ENCODE data around the gene SLC18B1. TPM values are rescaled to one million over a fixed set of nuclear protein-coding genes. Genes with fewer than 3 reads are reported as not detected.

The SLC18B1 gene
- total and polyA plus RNA-seq, 10 of the 15 experiments (the other 5 are each of a cell fraction or from before 2014, with no cell fraction given): 3.5 to 11.8 (median 7.1) TPM

- Histone ChIP-seq H3K4me2 (ENCODE audit: control insufficient read depth, insufficient read depth) (peak overlapping the region; percentile 51), H3K9ac (ENCODE audit: control insufficient read depth, insufficient read depth, low read length) (peak overlapping the region; percentile 83), H3K27ac (ENCODE audit: control insufficient read depth, insufficient read depth) (peak overlapping the region; percentile 60), H2AFZ (ENCODE audit: control insufficient read depth, low read depth, low read length) (no peak overlapping the region), H3K9me3 (replicated peaks; ENCODE audit: control insufficient read depth, insufficient read depth, low read length) (no peaks in the 10 kb centered on the region), H3K79me2 (ENCODE audit: control insufficient read depth, insufficient read depth, low read length) (peaks cover 26% of the 10 kb centered on the region), H3K4me1 (ENCODE audit: control insufficient read depth, insufficient read depth, low read length) (peaks cover 6% of the 10 kb centered on the region; the same call in 1 of the 2 replicates), H4K20me1 (ENCODE audit: control insufficient read depth, insufficient read depth) (peaks cover 5% of the 10 kb centered on the region; the same call in 1 of the 2 replicates), H3K4me3 (peak overlapping the region; percentile 94), H3K27me3 (replicated peaks in 1 of 2; ENCODE audit: control insufficient read depth in 2 of 2, insufficient read depth in 2 of 2, low read length in 1 of 2) (peaks cover 0 to 5% of the 10 kb centered on the region in 2 experiments; a peak in 1 of 4 replicates), H3K36me3 (ENCODE audit: control insufficient read depth in 2 of 2, insufficient read depth in 2 of 2, low read length in 1 of 2) (peaks cover 7 to 14% of the 10 kb centered on the region in 2 experiments)
- CTCF ChIA-PET: interaction anchor here (0.6 to 4.4 kb wide), 9 partner anchors 9 to 544 kb away, joined by 3 to 25 read pairs (median 4); partner anchors contain the start of gene SLC18B1
- SMC1A ChIA-PET (ENCODE audit: uncharacterized antibody, unreplicated experiment): interaction anchor here (0.9 to 1.2 kb wide), 7 partner anchors 16 to 1138 kb away, joined by 3 to 4 read pairs (median 4); partner anchors contain the start of gene TBPL1
- 1% methylated on average over 27 of the region's 27 CpGs for WGBS (ENCODE audit: insufficient coverage, insufficient replicate concordance, low lambda C conversion rate, missing lambda C conversion rate)
- RAD21 ChIA-PET (ENCODE audit: unreplicated experiment): interaction anchor here (0.7 to 1.5 kb wide), 3 partner anchors 16 to 302 kb away, joined by 3 to 5 read pairs (median 4); partner anchors contain the start of gene STX7
- intact Hi-C loops (cut with micrococcal nuclease; ENCODE audit: unreplicated experiment) (loop anchor here (2.0 to 5.0 kb wide), 3 partner anchors 143 to 1138 kb away; partner anchors contain the start of genes STX7 and TBPL1), in situ Hi-C loops (cut with MboI) (no loop called here)
- FAIRE-seq: no peak
- POLR2A ChIA-PET: interaction anchor here (0.7 to 2.2 kb wide), 3 partner anchors 17 to 302 kb away, joined by 3 to 8 read pairs (median 3); partner anchors contain the start of genes SLC18B1 and STX7
- DNase-seq (ENCODE audit: low read depth, low spot score): no peak
- BruUV-seq (replicated peaks): TSS peak; percentile 78
- ATAC-seq: peak; percentile 7
- TF ChIP-seq BCL11A (IDR thresholded peaks at IDR 0.05; ENCODE audit: low read depth, low read length) (no peak), FOXM1 (IDR thresholded peaks at IDR 0.05; ENCODE audit: low read depth, low read length) (0 out of 2 replicates have a peak, but pooled peaks have one; percentile 10), RFX5 (IDR thresholded peaks at IDR 0.05; ENCODE audit: low read depth, low read length) (0 out of 2 replicates have a peak, but pooled peaks have one; percentile 4), BCL3 (IDR thresholded peaks at IDR 0.05; ENCODE audit: borderline replicate concordance, insufficient read depth, low read depth, low read length, poor library complexity, severe bottlenecking) (no peak), NKRF (conservative IDR thresholded peaks at IDR 0.05) (0 out of 2 replicates have a peak, but pooled peaks have one; percentile 2), FOXK2 (IDR thresholded peaks at IDR 0.05) (no peak), CHD4 (IDR thresholded peaks at IDR 0.05) (no peak), IKZF2 (IDR thresholded peaks at IDR 0.05) (peak in 1 of 2 experiments; percentile 9; a peak in 1 of 4 replicates), NFIC (IDR thresholded peaks at IDR 0.05; ENCODE audit: low read depth, low read length) (no peak), TBL1XR1 (IDR thresholded peaks at IDR 0.05; ENCODE audit: low read depth, low read length) (no peak), ZSCAN29 (IDR thresholded peaks at IDR 0.05) (no peak), MYB (IDR thresholded peaks at IDR 0.05; ENCODE audit: borderline replicate concordance, low read depth, low read length) (no peak), GABPA (IDR thresholded peaks at IDR 0.05; ENCODE audit: low read depth) (no peak), NR2C1 (IDR thresholded peaks at IDR 0.05) (no peak), STAT3 (IDR thresholded peaks at IDR 0.05; ENCODE audit: low read depth, low read length) (no peak), CBX3 (IDR thresholded peaks at IDR 0.05; ENCODE audit: borderline replicate concordance, low read depth) (no peak), NR2F1 (conservative IDR thresholded peaks at IDR 0.05) (no peak), IKZF1 (conservative IDR thresholded peaks at IDR 0.05) (no peak), SMAD5 (IDR thresholded peaks at IDR 0.05; ENCODE audit: low read depth) (peak; percentile 51; the same call in 1 of the 2 replicates), EZH2 (IDR thresholded peaks at IDR 0.05; ENCODE audit: borderline replicate concordance, control insufficient read depth, low read depth, low read length) (no peak), MXI1 (IDR thresholded peaks at IDR 0.05; ENCODE audit: low read depth, low read length) (no peak)
Measured at GRCh38 chr6:132814716-132815570, 16.5 kb upstream of the SLC18B1 start.

All from GM12878 (cell line).